DND-41 (cell line): ENCODE results near the gene ALX3.

ENCODE experiments used
- CTCF ChIP-seq: IDR thresholded peaks from 2 replicates; pipeline ENCODE4 v1.5.1; 2012; ENCODE audit warnings: borderline replicate concordance, low read length, moderate library complexity, mild to moderate bottlenecking; ENCODE audit not compliant: poor library complexity, severe bottlenecking; ENCODE audit errors: extremely low read depth
- EZH2 ChIP-seq: IDR thresholded peaks from 3 replicates; pipeline ENCODE4 v1.6.1; 2012; ENCODE audit warnings: borderline replicate concordance, low read depth, mild to moderate bottlenecking, moderate library complexity, low read length, inconsistent platforms; ENCODE audit not compliant: severe bottlenecking

GRCh38 chr1:110017792-110018191 is 52.7 kb downstream of the ALX3 start:
- TF ChIP-seq CTCF: no peak
- no peak for TF ChIP-seq EZH2
